Stimulated activated naive CD4-positive, alpha-beta T cell (primary cell): Measurements from ENCODE around the gene VPS41.
"Not testable (repeated sequence)": the region's sequence is repeated elsewhere in the genome, so short reads cannot be mapped to it uniquely, and the experiment has no call there.

Source experiments
- DNase-seq, 6 experiments: peaks; one replicate each; lab custom pipeline; 2025; lab: John Stamatoyannopoulos, UW

Gene VPS41

GRCh38 chr7:38854947-38855346 lies 54.0 kb downstream of the VPS41 start:
- DNase-seq: not testable (repeated sequence)

- DNase-seq: no peak
Observed at GRCh38 chr7:38851321-38851720, 57.7 kb downstream of the VPS41 start.

- DNase-seq: no peak
Observed at GRCh38 chr7:38846280-38846679, 62.7 kb downstream of the VPS41 start.

GRCh38 chr7:38844952-38845563 lies 63.9 kb downstream of the VPS41 start:
- DNase-seq: no peak

- DNase-seq: no peak
Observed at GRCh38 chr7:38842746-38843145, 66.2 kb downstream of the VPS41 start.

GRCh38 chr7:38840736-38841460 lies 68.1 kb downstream of the VPS41 start:
- no peak for DNase-seq

- no peak for DNase-seq
Observed at GRCh38 chr7:38839851-38840250, 69.1 kb downstream of the VPS41 start.

GRCh38 chr7:38838725-38839385 lies 70.1 kb downstream of the VPS41 start:
- DNase-seq: no peak

- DNase-seq: no peak
Observed at GRCh38 chr7:38834357-38834756, 74.6 kb downstream of the VPS41 start.

GRCh38 chr7:38833329-38833728 lies 75.7 kb downstream of the VPS41 start:
- DNase-seq: no peak

GRCh38 chr7:38831259-38831996 lies 77.6 kb downstream of the VPS41 start:
- DNase-seq: no peak

- no peak for DNase-seq
Observed at GRCh38 chr7:38830826-38831225, 78.2 kb downstream of the VPS41 start.

- DNase-seq: no peak
Observed at GRCh38 chr7:38829488-38830165, 79.4 kb downstream of the VPS41 start.

- DNase-seq: no peak
Observed at GRCh38 chr7:38828026-38828425, 81.0 kb downstream of the VPS41 start.

- no peak for DNase-seq
Observed at GRCh38 chr7:38825721-38826440, 83.1 kb downstream of the VPS41 start.

- DNase-seq: no peak
Observed at GRCh38 chr7:38824948-38825347, 84.0 kb downstream of the VPS41 start.

GRCh38 chr7:38822549-38822948 lies 86.4 kb downstream of the VPS41 start:
- no peak for DNase-seq

GRCh38 chr7:38820571-38820970 lies 88.4 kb downstream of the VPS41 start:
- DNase-seq: no peak

- no peak for DNase-seq
Observed at GRCh38 chr7:38819463-38819862, 89.5 kb downstream of the VPS41 start.

- no peak for DNase-seq
Observed at GRCh38 chr7:38817526-38817925, 91.5 kb downstream of the VPS41 start.

- DNase-seq: no peak
Observed at GRCh38 chr7:38813768-38814167, 95.2 kb downstream of the VPS41 start.
